Tibial nerve (tissue), 4 donors: ENCODE results near the gene KPTN. TPM values are rescaled to one million over a fixed set of nuclear protein-coding genes. Genes with fewer than 3 reads are reported as not detected.

Experiments used
- DNase-seq, 2 donors: peaks; one replicate each; pipeline ENCODE4 v3.0.0-alpha.2; 2019; ENCODE audit warnings: low spot score in 2 of 2
- H3K27ac ChIP-seq, 4 donors: fragments of 200-600 bp; sonication (generic) in 3 of 4; one replicate each; pipeline ENCODE4 v1.5.1; 2017 to 2019; ENCODE audit warnings: mild to moderate bottlenecking in 1 of 4
- H3K27me3 ChIP-seq, 2 donors: fragments of 200-600 bp; sonication (generic) in 1 of 2; one replicate each; pipeline versions ENCODE4 v1.5.1 to v1.6.0; 2017 to 2019
- H3K36me3 ChIP-seq, 3 donors: fragments of 200-600 bp; sonication (generic); one replicate each; pipeline ENCODE4 v1.5.1; 2018 to 2019
- H3K4me1 ChIP-seq, 4 donors: fragments of 200-600 bp; sonication (generic) in 3 of 4; one replicate each; pipeline ENCODE4 v1.5.1; 2017 to 2019
- H3K4me3 ChIP-seq, 4 donors: fragments of 200-600 bp; sonication (generic) in 3 of 4; one replicate each; pipeline ENCODE4 v1.5.1; 2017 to 2019; ENCODE audit warnings: mild to moderate bottlenecking in 1 of 4, moderate library complexity in 1 of 4
- H3K9me3 ChIP-seq, 4 donors: fragments of 200-600 bp; sonication (generic) in 3 of 4; one replicate each; pipeline ENCODE4 v1.5.1; 2017 to 2019
- CTCF ChIP-seq, 5 experiments: fragments of 200-600 bp in 3 of 5; fragments of 450-650 bp in 2 of 5; sonication (generic) in 3 of 5; IDR thresholded peaks; one replicate each; pipeline ENCODE4 v1.5.1; 2016 to 2019; ENCODE audit warnings: antibody characterized with exemption in 5 of 5, mild to moderate bottlenecking in 3 of 5, moderate library complexity in 2 of 5
- EP300 ChIP-seq, 2 donors: sonication (generic); formaldehyde crosslinking; IDR thresholded peaks; one replicate each; pipeline ENCODE4 v1.6.1; 2017; ENCODE audit warnings: antibody characterized with exemption in 2 of 2, mild to moderate bottlenecking in 1 of 2
- POLR2A ChIP-seq, 2 donors: fragments of 450-650 bp; IDR thresholded peaks; one replicate each; pipeline ENCODE4 v1.6.1; 2017; ENCODE audit warnings: antibody characterized with exemption in 2 of 2, mild to moderate bottlenecking in 2 of 2, moderate library complexity in 2 of 2
- WGBS, 2 donors: methylation state at CpG; one replicate each; pipeline ENCODE4 v1.1.5; 2018; 5-methylcytosine and 5-hydroxymethylcytosine counted together
- total RNA-seq, 4 donors: library from RNA; depleted of rRNA; stranded (reverse); fragments of >200 nt; gene quantifications; one replicate each; pipeline ENCODE4 v1.1.0, GENCODE V29; 2016

Gene KPTN
- total RNA-seq = 10 to 100 TPM in 1 of 4 donors, 1 to 10 TPM in 3; 3.1 to 10.8 (median 8.2) TPM

DNA sequence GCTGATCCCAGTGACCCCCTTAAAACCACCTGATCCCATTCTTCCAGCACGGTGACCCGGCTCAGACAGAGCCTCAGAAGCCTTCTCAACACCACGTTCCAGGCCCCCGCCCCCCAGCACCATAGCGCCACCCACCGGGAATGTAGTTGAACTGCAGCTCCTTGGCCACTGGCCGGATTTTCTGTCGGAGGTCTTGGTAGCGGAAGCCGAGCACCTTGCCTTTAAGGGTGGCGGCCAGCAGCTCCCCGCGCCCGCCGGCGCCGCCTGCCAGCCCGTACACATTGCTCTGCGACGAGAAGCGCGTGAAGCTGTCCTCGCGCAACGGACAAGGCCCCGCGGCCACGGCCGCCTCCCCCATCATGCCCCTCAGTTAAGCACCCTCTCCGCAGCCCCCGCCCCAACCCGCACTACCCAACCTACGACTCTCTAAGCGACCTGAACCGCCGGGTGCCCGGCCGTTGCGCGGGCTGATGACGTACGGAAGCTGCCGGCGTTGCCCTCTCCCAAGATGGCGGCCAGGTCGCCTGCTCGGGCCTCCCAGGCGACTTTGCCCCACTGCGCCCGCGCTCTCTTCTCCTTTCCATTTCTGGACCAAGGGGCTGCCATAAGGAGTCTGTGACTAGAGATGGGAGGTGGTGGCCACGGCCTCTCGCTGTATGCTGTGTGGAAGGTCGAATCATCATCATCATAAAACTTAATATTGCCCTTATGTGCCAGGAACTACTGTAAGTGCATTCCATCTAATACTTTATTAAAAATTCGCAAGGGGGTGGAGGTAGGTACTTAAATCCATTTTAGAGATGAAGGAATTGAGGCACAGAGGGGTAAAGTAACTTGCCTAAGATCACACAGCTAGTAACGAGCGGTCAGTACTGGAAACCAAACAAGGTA is at the start of gene KPTN:
TSS of gene KPTN (minus strand) at position 420 of the 891 bp plus-strand sequence. CDS start at position 361, 59 bp downstream.
- no peaks in the 10 kb centered on the region for H3K9me3 ChIP-seq
- H3K36me3 ChIP-seq = peaks cover 0 to 33% (median 0%) of the 10 kb centered on the region in 3 donors
- TF ChIP-seq EP300 (IDR thresholded peaks at IDR 0.05) (peak; percentile 59 to 91), POLR2A (IDR thresholded peaks at IDR 0.05) (no peak), CTCF (IDR thresholded peaks at IDR 0.05) (peak; percentile 72 to 92 (median 84))
- peak within 1 kb of the TSS; percentile 81 to 95 (median 88) for H3K27ac ChIP-seq
- H3K27me3 ChIP-seq = peaks cover 0 to 7% of the 10 kb centered on the region in 2 donors
- peak; percentile 71 to 75 for DNase-seq
- peaks cover 0 to 31% (median 0%) of the 10 kb centered on the region in 4 donors for H3K4me1 ChIP-seq
- H3K4me3 ChIP-seq = peak within 1 kb of the TSS; percentile 41 to 75 (median 61)
- 2 to 5% methylated on average over 34 to 44 of the region's 57 CpGs for WGBS, 2 donors

GRCh38 chr19:47531640-47532387 is 47.8 kb upstream of the KPTN start:
- Histone ChIP-seq H3K27me3 (no peaks in the 10 kb centered on the region), H3K4me1 (no peaks in the 10 kb centered on the region)

DNA sequence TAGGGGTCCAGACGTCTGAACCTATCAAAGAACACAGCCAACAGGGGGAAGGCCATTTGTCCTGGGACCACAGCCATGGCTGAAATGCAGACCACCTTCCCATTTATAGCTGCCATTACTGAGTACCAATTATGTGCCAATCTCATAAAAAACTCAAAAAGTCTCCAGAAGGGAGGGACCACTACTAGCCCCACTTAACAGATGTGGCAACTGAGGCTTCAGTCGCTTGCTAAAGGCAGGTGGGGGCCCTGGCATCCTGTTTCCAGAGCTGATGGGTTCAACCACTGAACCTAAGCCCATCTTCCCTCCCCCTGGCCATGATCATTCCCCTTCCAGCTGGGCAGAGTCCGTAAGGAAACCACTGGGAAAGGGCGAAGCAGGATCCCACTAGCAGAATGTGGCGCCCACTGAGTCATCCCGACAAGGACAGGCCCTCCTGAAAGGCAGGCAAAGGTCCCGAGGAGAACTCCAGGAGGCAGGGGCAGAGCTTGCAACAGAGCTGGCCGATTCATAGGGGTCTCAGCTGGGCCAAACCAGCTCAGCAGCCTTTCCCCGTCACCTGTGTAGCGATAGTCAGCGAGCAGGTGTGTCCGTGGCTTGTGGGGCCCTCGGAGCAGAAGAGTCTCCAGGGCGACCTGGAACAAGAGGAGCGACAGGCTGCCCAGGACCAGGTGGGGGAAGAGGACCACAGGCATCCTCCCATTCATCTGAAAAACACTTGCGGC is 45.2 kb upstream of the KPTN start:
- Histone ChIP-seq H3K36me3 (no peaks in the 10 kb centered on the region), H3K4me1 (no peaks in the 10 kb centered on the region), H3K27ac (no peak overlapping the region), H3K27me3 (no peaks in the 10 kb centered on the region), H3K4me3 (no peak overlapping the region), H3K9me3 (no peaks in the 10 kb centered on the region)
- no peak for DNase-seq
- TF ChIP-seq EP300 (IDR thresholded peaks at IDR 0.05) (no peak), CTCF (IDR thresholded peaks at IDR 0.05) (no peak), POLR2A (IDR thresholded peaks at IDR 0.05) (no peak)
- 82 to 85% methylated on average over 15 of the region's 16 CpGs for WGBS, 2 donors

More at GRCh38 chr19:47531640-47532387, 47.8 kb upstream of the KPTN start:
- Histone ChIP-seq H3K27ac (no peak overlapping the region), H3K4me3 (no peak overlapping the region), H3K36me3 (no peaks in the 10 kb centered on the region), H3K9me3 (no peaks in the 10 kb centered on the region)
- TF ChIP-seq EP300 (IDR thresholded peaks at IDR 0.05) = no peak
- TF ChIP-seq CTCF (IDR thresholded peaks at IDR 0.05) = no peak
- DNase-seq = no peak
- 36 to 42% methylated on average over 14 of the region's 14 CpGs for WGBS, 2 donors

- 79 to 91% methylated on average over 3 of the region's 3 CpGs for WGBS, 2 donors
- H3K4me1 ChIP-seq = peaks cover 0 to 8% (median 5%) of the 10 kb centered on the region in 4 donors
- no peaks in the 10 kb centered on the region for H3K9me3 ChIP-seq
- H3K27me3 ChIP-seq = no peaks in the 10 kb centered on the region
- no peak for TF ChIP-seq POLR2A (IDR thresholded peaks at IDR 0.05)
- TF ChIP-seq CTCF (IDR thresholded peaks at IDR 0.05) = no peak
- TF ChIP-seq EP300 (IDR thresholded peaks at IDR 0.05) = no peak
- no peaks in the 10 kb centered on the region for H3K36me3 ChIP-seq
- H3K27ac ChIP-seq = no peak overlapping the region
- no peak for DNase-seq
- no peak overlapping the region for H3K4me3 ChIP-seq
These were observed 42.8 kb upstream of the KPTN start for GRCh38 chr19:47526798-47527197.
